ENCODE data around the gene EVI5L. TPM values are rescaled to one million over a fixed set of nuclear protein-coding genes. Genes with fewer than 3 reads are reported as not detected.

The EVI5L gene
- total RNA-seq, 1 experiment from 2014 or later, result 6.4 TPM

DNA sequence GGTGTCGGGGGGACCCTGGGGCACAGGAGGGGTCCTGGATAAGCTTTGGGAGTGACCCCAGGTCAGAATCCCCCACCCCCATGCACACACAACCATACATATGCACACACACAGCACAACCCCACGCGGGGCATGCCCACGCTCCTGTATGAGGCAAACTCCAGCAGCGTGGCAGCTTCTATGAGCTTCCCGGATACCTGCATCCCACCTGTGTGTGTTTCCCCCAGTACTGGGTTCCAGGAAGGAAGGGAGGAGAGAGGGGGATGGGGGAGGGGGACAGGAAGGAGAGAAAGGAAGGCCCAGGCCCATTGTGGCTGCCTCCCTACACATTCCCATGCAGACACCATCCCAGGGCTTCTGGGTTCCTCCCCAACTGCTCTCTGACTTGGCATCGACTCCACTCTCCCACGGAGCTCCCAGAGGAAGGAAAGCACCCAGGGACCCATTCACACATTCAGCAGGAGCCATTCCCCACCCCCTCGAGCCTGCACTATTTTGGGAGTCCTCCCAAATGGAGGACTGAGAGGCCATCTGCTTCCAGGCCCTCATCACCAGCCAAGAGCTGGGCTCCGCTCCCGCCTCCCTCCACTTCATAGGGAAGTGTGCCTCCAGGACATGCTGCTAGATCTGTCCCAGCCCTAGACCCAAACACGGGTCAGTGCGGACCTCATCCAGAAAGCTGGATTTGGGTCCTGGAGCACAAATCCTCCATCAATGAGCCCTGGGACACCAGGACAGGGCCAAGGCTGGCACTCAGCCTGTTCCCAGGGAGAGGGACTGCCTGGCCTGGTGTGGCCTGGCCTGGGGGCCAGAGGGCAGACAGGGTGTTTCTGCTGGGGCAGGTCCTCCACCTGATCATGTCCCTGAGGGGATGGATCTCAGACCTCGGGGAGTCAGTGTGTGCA lies 30.9 kb downstream of the EVI5L start:
- ATAC-seq (no peak), DNase-seq (ENCODE audit: low read depth, low spot score) (no peak)
- TF ChIP-seq SIN3A (IDR thresholded peaks at IDR 0.05; ENCODE audit: borderline replicate concordance, insufficient read depth, low read depth, low read length), result no peak
- Histone ChIP-seq H3K9me3 (ENCODE audit: control insufficient read depth, insufficient read depth, low read depth, low read length) (no peaks in the 10 kb centered on the region), H3K27me3 (ENCODE audit: control insufficient read depth, insufficient read depth, low read length) (no peaks in the 10 kb centered on the region), H3K36me3 (ENCODE audit: control insufficient read depth, insufficient read depth, low read length) (no peaks in the 10 kb centered on the region), H3K27ac (ENCODE audit: low read length) (no peak overlapping the region), H3K4me1 (ENCODE audit: control insufficient read depth, insufficient read depth, low read length) (no peaks in the 10 kb centered on the region), H3K4me3 (ENCODE audit: low read depth in 2 of 2, low read length in 2 of 2) (no peak overlapping the region)
- POLR2A ChIA-PET, result interaction anchor here (0.5 kb wide), 1 partner anchor 255 kb away, joined by 3 read pairs; no protein-coding TSS in a partner anchor
- intact Hi-C loops (cut with micrococcal nuclease; ENCODE audit: unreplicated experiment), result no loop called here
- CTCF ChIA-PET, result no interaction called here
- BruUV-seq (replicated peaks), result no TSS peak
- in situ Hi-C loops (cut with HindIII; ENCODE audit: low pct_unique_long_range_greater_than_20kb, low sequenced_read_pairs), result no loop called here

DNA sequence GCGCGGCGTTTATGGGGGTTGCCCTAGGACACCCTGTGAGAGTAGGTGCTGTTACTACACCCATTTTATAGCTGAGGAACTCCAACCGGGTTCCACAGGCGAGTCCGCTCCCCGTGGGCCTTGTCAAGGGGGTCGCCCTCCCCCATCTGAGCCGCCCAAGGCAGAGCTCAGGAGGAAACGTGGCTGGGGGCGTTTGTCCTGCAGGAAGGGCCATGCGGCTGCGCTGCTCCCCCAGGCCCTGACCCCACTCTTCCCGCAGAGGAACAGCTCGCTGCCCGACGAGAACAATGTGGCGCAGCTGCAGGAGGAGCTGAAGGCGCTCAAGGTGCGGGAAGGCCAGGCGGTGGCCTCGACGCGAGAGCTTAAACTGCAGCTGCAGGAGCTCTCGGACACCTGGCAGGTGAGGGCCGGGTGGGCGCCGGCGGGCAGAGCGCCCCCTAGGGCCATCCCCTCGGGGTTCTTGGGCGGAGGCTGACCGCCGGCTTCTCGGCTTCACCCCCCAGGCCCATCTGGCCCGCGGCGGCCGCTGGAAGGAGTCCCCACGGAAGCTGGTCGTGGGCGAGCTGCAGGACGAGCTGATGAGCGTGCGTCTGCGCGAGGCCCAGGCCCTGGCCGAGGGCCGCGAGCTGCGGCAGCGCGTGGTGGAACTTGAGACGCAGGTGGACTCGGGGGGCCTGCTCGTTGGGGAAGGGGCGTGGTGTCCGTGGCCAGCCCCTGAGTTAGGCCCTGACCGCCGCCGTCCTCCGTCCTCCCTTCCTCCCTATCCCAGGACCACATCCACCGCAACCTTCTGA lies 31.8 kb downstream of the EVI5L start:
- Histone ChIP-seq H3K27ac (ENCODE audit: low read length) (no peak overlapping the region), H3K9me3 (ENCODE audit: control insufficient read depth, insufficient read depth, low read depth, low read length) (no peaks in the 10 kb centered on the region), H3K36me3 (ENCODE audit: control insufficient read depth, insufficient read depth, low read length) (no peaks in the 10 kb centered on the region), H3K4me1 (ENCODE audit: control insufficient read depth, insufficient read depth, low read length) (no peaks in the 10 kb centered on the region), H3K27me3 (ENCODE audit: control insufficient read depth, insufficient read depth, low read length) (no peaks in the 10 kb centered on the region), H3K4me3 (ENCODE audit: low read depth in 2 of 2, low read length in 2 of 2) (no peak overlapping the region)
- POLR2A ChIA-PET, result interaction anchor here (0.5 kb wide), 1 partner anchor 26 kb away, joined by 3 read pairs; the partner anchor contains the start of gene LRRC8E
- in situ Hi-C loops (cut with HindIII; ENCODE audit: low pct_unique_long_range_greater_than_20kb, low sequenced_read_pairs) (no loop called here), intact Hi-C loops (cut with micrococcal nuclease; ENCODE audit: unreplicated experiment) (no loop called here)
- TF ChIP-seq, protein P1, sequence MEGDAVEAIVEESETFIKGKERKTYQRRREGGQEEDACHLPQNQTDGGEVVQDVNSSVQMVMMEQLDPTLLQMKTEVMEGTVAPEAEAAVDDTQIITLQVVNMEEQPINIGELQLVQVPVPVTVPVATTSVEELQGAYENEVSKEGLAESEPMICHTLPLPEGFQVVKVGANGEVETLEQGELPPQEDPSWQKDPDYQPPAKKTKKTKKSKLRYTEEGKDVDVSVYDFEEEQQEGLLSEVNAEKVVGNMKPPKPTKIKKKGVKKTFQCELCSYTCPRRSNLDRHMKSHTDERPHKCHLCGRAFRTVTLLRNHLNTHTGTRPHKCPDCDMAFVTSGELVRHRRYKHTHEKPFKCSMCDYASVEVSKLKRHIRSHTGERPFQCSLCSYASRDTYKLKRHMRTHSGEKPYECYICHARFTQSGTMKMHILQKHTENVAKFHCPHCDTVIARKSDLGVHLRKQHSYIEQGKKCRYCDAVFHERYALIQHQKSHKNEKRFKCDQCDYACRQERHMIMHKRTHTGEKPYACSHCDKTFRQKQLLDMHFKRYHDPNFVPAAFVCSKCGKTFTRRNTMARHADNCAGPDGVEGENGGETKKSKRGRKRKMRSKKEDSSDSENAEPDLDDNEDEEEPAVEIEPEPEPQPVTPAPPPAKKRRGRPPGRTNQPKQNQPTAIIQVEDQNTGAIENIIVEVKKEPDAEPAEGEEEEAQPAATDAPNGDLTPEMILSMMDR (IDR thresholded peaks at IDR 0.05), result peak; percentile 43; the same call in 1 of the 2 replicates
- TF ChIP-seq TCF7L2 (IDR thresholded peaks at IDR 0.05; ENCODE audit: low read depth, low read length), result no peak
- no peak for ATAC-seq
- no TSS peak for BruUV-seq (replicated peaks)
- DNase-seq (ENCODE audit: low read depth, low spot score), result no peak
- CTCF ChIA-PET, result interaction anchor here (0.6 kb wide), 1 partner anchor 62 kb away, joined by 5 read pairs; no protein-coding TSS in a partner anchor

DNA sequence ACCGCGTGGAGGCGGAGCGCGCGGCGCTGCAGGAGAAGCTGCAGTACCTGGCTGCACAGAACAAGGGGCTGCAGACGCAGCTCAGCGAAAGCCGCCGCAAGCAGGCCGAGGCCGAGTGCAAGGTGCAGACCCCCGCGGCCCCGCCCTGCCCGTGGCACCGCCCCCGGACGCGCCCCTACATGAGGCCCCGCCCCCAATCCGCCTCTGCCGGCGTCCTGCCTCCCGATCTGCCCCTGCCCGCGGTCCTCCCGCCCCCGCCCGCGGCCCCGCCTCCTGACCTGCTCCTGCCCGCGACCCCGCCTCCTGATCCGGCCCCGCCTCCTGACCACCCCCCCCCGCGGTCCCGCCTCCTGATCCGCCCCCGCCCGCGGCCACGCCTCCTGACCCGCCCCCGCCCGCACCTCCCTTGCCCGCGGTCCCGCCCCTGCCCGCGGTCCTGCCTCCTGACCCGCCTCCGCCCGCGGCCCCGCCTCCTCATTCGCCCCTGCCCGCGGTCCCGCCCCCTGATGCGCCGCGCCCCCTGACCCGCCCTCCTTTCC lies 32.5 kb downstream of the EVI5L start:
- Histone ChIP-seq H3K27me3 (ENCODE audit: control insufficient read depth, insufficient read depth, low read length) (no peaks in the 10 kb centered on the region), H3K4me3 (ENCODE audit: low read depth in 2 of 2, low read length in 2 of 2) (no peak overlapping the region), H3K36me3 (ENCODE audit: control insufficient read depth, insufficient read depth, low read length) (no peaks in the 10 kb centered on the region), H3K4me1 (ENCODE audit: control insufficient read depth, insufficient read depth, low read length) (no peaks in the 10 kb centered on the region), H3K27ac (ENCODE audit: low read length) (no peak overlapping the region), H3K9me3 (ENCODE audit: control insufficient read depth, insufficient read depth, low read depth, low read length) (no peaks in the 10 kb centered on the region)
- POLR2A ChIA-PET, result no interaction called here
- in situ Hi-C loops (cut with HindIII; ENCODE audit: low pct_unique_long_range_greater_than_20kb, low sequenced_read_pairs) (no loop called here), intact Hi-C loops (cut with micrococcal nuclease; ENCODE audit: unreplicated experiment) (no loop called here)
- BruUV-seq (replicated peaks), result no TSS peak
- no peak for ATAC-seq
- CTCF ChIA-PET, result no interaction called here
- TF ChIP-seq TCF7L2 (IDR thresholded peaks at IDR 0.05; ENCODE audit: low read depth, low read length), result no peak
- TF ChIP-seq, protein P2, sequence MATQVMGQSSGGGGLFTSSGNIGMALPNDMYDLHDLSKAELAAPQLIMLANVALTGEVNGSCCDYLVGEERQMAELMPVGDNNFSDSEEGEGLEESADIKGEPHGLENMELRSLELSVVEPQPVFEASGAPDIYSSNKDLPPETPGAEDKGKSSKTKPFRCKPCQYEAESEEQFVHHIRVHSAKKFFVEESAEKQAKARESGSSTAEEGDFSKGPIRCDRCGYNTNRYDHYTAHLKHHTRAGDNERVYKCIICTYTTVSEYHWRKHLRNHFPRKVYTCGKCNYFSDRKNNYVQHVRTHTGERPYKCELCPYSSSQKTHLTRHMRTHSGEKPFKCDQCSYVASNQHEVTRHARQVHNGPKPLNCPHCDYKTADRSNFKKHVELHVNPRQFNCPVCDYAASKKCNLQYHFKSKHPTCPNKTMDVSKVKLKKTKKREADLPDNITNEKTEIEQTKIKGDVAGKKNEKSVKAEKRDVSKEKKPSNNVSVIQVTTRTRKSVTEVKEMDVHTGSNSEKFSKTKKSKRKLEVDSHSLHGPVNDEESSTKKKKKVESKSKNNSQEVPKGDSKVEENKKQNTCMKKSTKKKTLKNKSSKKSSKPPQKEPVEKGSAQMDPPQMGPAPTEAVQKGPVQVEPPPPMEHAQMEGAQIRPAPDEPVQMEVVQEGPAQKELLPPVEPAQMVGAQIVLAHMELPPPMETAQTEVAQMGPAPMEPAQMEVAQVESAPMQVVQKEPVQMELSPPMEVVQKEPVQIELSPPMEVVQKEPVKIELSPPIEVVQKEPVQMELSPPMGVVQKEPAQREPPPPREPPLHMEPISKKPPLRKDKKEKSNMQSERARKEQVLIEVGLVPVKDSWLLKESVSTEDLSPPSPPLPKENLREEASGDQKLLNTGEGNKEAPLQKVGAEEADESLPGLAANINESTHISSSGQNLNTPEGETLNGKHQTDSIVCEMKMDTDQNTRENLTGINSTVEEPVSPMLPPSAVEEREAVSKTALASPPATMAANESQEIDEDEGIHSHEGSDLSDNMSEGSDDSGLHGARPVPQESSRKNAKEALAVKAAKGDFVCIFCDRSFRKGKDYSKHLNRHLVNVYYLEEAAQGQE (IDR thresholded peaks at IDR 0.05; ENCODE audit: insufficient read depth in 1 of 2, low read depth in 2 of 2, low read length in 1 of 2), result no peak
- TF ChIP-seq, protein P1 (IDR thresholded peaks at IDR 0.05), result no peak
- no peak for TF ChIP-seq SIN3A (IDR thresholded peaks at IDR 0.05; ENCODE audit: borderline replicate concordance, insufficient read depth, low read depth, low read length)
- TF ChIP-seq POLR2AphosphoS5 (IDR thresholded peaks at IDR 0.05; ENCODE audit: low read depth, low read length), result no peak
- no peak for DNase-seq (ENCODE audit: low read depth, low spot score)

Measured in Panc1 (cell line).